ENCODE measurements around the gene NAV3. TPM values are rescaled to one million over a fixed set of nuclear protein-coding genes. Genes with fewer than 3 reads are reported as not detected.

NAV3 gene
- total RNA-seq, 1 experiment from 2014 or later = 2.5 TPM

GRCh38 chr12:77817276-77817675 lies 13.4 kb upstream of the NAV3 start:
- Histone ChIP-seq H3K27me3 (ENCODE audit: control insufficient read depth, insufficient read depth, low read length) (no peaks in the 10 kb centered on the region), H3K36me3 (ENCODE audit: control insufficient read depth, insufficient read depth, low read length) (no peaks in the 10 kb centered on the region), H3K4me3 (ENCODE audit: low read depth in 2 of 2, low read length in 2 of 2) (no peak overlapping the region), H3K9me3 (ENCODE audit: control insufficient read depth, insufficient read depth, low read depth, low read length) (no peaks in the 10 kb centered on the region), H3K27ac (ENCODE audit: low read length) (no peak overlapping the region), H3K4me1 (ENCODE audit: control insufficient read depth, insufficient read depth, low read length) (no peaks in the 10 kb centered on the region)
- ChIA-PET CTCF (no interaction called here), POLR2A (no interaction called here)
- no peak for ATAC-seq
- TF ChIP-seq SIN3A (IDR thresholded peaks at IDR 0.05; ENCODE audit: borderline replicate concordance, insufficient read depth, low read depth, low read length) = no peak
- no peak for TF ChIP-seq CTCF (IDR thresholded peaks at IDR 0.05)
- TF ChIP-seq TCF7L2 (IDR thresholded peaks at IDR 0.05; ENCODE audit: low read depth, low read length) = no peak
- TF ChIP-seq REST (IDR thresholded peaks at IDR 0.05; ENCODE audit: insufficient read depth in 1 of 2, low read depth in 2 of 2, low read length in 1 of 2) = no peak
- no peak for TF ChIP-seq POLR2AphosphoS5 (IDR thresholded peaks at IDR 0.05; ENCODE audit: low read depth, low read length)
- no TSS peak for BruUV-seq (replicated peaks)
- no peak for DNase-seq (ENCODE audit: low read depth, low spot score)
- in situ Hi-C loops (cut with HindIII; ENCODE audit: low pct_unique_long_range_greater_than_20kb, low sequenced_read_pairs) (no loop called here), intact Hi-C loops (cut with micrococcal nuclease; ENCODE audit: unreplicated experiment) (no loop called here)

- no peak overlapping the region for H3K27ac ChIP-seq (ENCODE audit: low read length)
- no peak for DNase-seq (ENCODE audit: low read depth, low spot score)
- no peak overlapping the region for H3K4me3 ChIP-seq (ENCODE audit: low read depth in 2 of 2, low read length in 2 of 2)
- no peaks in the 10 kb centered on the region for H3K9me3 ChIP-seq (ENCODE audit: control insufficient read depth, insufficient read depth, low read depth, low read length)
- intact Hi-C loops (cut with micrococcal nuclease; ENCODE audit: unreplicated experiment) (no loop called here), in situ Hi-C loops (cut with HindIII; ENCODE audit: low pct_unique_long_range_greater_than_20kb, low sequenced_read_pairs) (no loop called here)
- no peaks in the 10 kb centered on the region for H3K27me3 ChIP-seq (ENCODE audit: control insufficient read depth, insufficient read depth, low read length)
- H3K4me1 ChIP-seq (ENCODE audit: control insufficient read depth, insufficient read depth, low read length) = no peaks in the 10 kb centered on the region
- CTCF ChIA-PET = no interaction called here
- ATAC-seq = no peak
- no TSS peak for BruUV-seq (replicated peaks)
- TF ChIP-seq POLR2AphosphoS5 (IDR thresholded peaks at IDR 0.05; ENCODE audit: low read depth, low read length) = no peak
- TF ChIP-seq REST (IDR thresholded peaks at IDR 0.05; ENCODE audit: insufficient read depth in 1 of 2, low read depth in 2 of 2, low read length in 1 of 2) = no peak
- TF ChIP-seq TCF7L2 (IDR thresholded peaks at IDR 0.05; ENCODE audit: low read depth, low read length) = no peak
- no peak for TF ChIP-seq SIN3A (IDR thresholded peaks at IDR 0.05; ENCODE audit: borderline replicate concordance, insufficient read depth, low read depth, low read length)
- TF ChIP-seq CTCF (IDR thresholded peaks at IDR 0.05) = no peak
- POLR2A ChIA-PET = no interaction called here
- H3K36me3 ChIP-seq (ENCODE audit: control insufficient read depth, insufficient read depth, low read length) = no peaks in the 10 kb centered on the region
These were observed 12.3 kb upstream of the NAV3 start for GRCh38 chr12:77818351-77818750.
